GM19372 (cell line): ENCODE measurements around the gene ZMYND19.
"Not testable (repeated sequence)": the region's sequence is repeated elsewhere in the genome, so short reads cannot be mapped to it uniquely, and the experiment has no call there.

ENCODE experiments used
- ATAC-seq: cut with Tn5 transposase; IDR thresholded peaks from one replicate; pipeline ENCODE4 v1.9.1; 2021; ENCODE audit warnings: mild to moderate bottlenecking, low read depth, moderate library complexity; ENCODE audit not compliant: unreplicated experiment

The ZMYND19 gene

DNA sequence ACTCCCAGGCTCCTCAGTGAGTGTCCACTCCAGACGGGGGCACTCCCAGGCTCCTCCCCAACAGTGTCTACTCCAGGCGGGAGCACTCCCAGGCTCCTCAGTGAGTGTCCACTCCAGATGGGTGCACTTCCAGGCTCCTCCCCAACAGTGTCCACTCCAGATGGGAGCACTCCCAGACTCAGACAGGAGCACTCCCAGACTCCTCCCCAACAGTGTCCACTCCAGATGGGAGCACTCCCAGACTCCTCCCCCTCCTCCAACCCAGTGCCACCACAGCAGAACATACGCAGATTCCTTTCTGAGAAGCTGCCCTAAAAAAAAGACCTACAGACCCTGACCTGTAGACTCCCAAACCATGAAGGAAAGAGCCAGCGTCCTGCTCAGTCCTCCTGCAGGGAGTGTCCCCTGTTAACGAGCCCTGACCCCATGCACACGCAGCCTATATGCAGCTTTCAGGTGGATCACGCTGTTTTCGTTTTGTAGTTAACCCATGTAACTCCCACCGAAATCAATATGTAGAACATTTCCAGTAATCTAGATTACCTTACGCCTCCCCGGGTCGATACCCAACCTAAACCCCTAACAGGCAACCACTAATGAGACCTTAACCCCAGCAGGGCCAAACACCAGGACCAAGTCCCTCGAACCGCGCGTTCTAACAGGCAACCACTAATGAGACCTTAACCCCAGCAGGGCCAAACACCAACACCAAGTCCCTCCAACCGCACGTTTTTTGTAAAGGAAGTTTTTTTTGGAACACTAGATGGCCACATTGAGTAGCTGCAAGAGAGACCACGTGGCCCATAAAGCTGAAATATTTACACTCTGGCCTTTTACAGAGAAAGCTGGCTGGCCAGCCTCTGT, 55.8 kb downstream of the ZMYND19 start:
- ATAC-seq = no peak

DNA sequence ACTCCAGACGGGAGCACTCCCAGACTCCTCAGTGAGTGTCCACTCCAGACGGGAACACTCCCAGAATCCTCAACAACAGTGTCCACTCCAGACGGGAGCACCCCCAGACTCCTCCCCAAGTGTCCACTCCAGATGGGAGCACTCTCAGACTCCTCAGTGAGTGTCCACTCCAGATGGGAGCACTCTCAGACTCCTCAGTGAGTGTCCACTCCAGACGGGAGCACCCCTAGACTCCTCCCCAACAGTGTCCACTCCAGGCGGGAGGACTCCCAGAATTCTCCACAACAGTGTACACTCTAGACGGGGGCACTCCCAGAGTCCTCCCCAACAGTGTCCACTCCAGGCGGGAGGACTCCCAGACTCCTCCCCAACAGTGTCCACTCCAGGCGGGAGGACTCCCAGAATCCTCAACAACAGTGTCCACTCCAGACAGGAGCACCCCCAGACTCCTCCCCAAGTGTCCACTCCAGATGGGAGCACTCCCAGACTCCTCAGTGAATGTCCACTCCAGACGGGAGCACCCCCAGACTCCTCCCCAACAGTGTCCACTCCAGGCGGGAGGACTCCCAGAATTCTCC, 57.3 kb downstream of the ZMYND19 start:
- ATAC-seq = not testable (repeated sequence)
